ENCODE data around the gene MINDY4B. TPM values are rescaled to one million over a fixed set of nuclear protein-coding genes. Genes with fewer than 3 reads are reported as not detected.

MINDY4B gene
- total and polyA plus RNA-seq, 4 donors: not detected

- peaks cover 0 to 2% (median 0%) of the 10 kb centered on the region in 4 donors for H3K9me3 ChIP-seq (ENCODE audit: control insufficient read depth in 4 of 4, low read length in 3 of 4)
- DNase-seq (ENCODE audit: low spot score): no peak
- H3K4me3 ChIP-seq (ENCODE audit: low read depth in 1 of 3, low read length in 3 of 3): no peak overlapping the region
- 84% methylated on average over 6 of the region's 6 CpGs for WGBS
- no peaks in the 10 kb centered on the region for H3K36me3 ChIP-seq (ENCODE audit: control insufficient read depth in 4 of 4, insufficient read depth in 3 of 4, low read depth in 1 of 4, low read length in 3 of 4)
- no peaks in the 10 kb centered on the region for H3K4me1 ChIP-seq (ENCODE audit: control insufficient read depth in 4 of 4, insufficient read depth in 4 of 4, low read length in 3 of 4)
- no peak overlapping the region for H3K27ac ChIP-seq (ENCODE audit: low read depth in 1 of 2, low read length in 2 of 2)
- H3K9ac ChIP-seq (ENCODE audit: low read depth in 1 of 2, low read length in 2 of 2): no peak overlapping the region
- TF ChIP-seq HNF4A (conservative IDR thresholded peaks at IDR 0.05): no peak
- no peak for TF ChIP-seq MAX (IDR thresholded peaks at IDR 0.05)
- no peak for TF ChIP-seq JUND (IDR thresholded peaks at IDR 0.05)
- no peak for TF ChIP-seq YY1 (IDR thresholded peaks at IDR 0.05)
- no peak for TF ChIP-seq EGR1 (IDR thresholded peaks at IDR 0.05; ENCODE audit: low read depth in 2 of 2)
- no peak for TF ChIP-seq ATF3 (IDR thresholded peaks at IDR 0.05)
- TF ChIP-seq REST (IDR thresholded peaks at IDR 0.05): no peak
- no peak for TF ChIP-seq NR2F2 (IDR thresholded peaks at IDR 0.05)
- H3K27me3 ChIP-seq (ENCODE audit: control insufficient read depth in 4 of 4, insufficient read depth in 4 of 4, low read length in 3 of 4): no peaks in the 10 kb centered on the region
Measured at GRCh38 chr3:150889106-150889505, 16.1 kb downstream of the MINDY4B start.

- Histone ChIP-seq H3K9me3 (ENCODE audit: control insufficient read depth in 4 of 4, low read length in 3 of 4) (peaks cover 0 to 2% (median 0%) of the 10 kb centered on the region in 4 donors), H3K4me1 (ENCODE audit: control insufficient read depth in 4 of 4, insufficient read depth in 4 of 4, low read length in 3 of 4) (no peaks in the 10 kb centered on the region), H3K9ac (ENCODE audit: low read depth in 1 of 2, low read length in 2 of 2) (no peak overlapping the region), H3K27ac (ENCODE audit: low read depth in 1 of 2, low read length in 2 of 2) (no peak overlapping the region), H3K36me3 (ENCODE audit: control insufficient read depth in 4 of 4, insufficient read depth in 3 of 4, low read depth in 1 of 4, low read length in 3 of 4) (no peaks in the 10 kb centered on the region), H3K27me3 (ENCODE audit: control insufficient read depth in 4 of 4, insufficient read depth in 4 of 4, low read length in 3 of 4) (no peaks in the 10 kb centered on the region), H3K4me3 (ENCODE audit: low read depth in 1 of 3, low read length in 3 of 3) (no peak overlapping the region)
- no peak for DNase-seq (ENCODE audit: low spot score)
- TF ChIP-seq HNF4G (IDR thresholded peaks at IDR 0.05) (no peak), GABPA (IDR thresholded peaks at IDR 0.05 in 1 of 2, conservative IDR thresholded peaks at IDR 0.05 in 1 of 2) (no peak), EGR1 (IDR thresholded peaks at IDR 0.05; ENCODE audit: low read depth in 2 of 2) (no peak), CTCF (IDR thresholded peaks at IDR 0.05; ENCODE audit: low read depth, low read length, missing input control) (no peak), HNF4A (conservative IDR thresholded peaks at IDR 0.05) (no peak), ATF3 (IDR thresholded peaks at IDR 0.05) (no peak), MAX (IDR thresholded peaks at IDR 0.05) (no peak), FOXA2 (IDR thresholded peaks at IDR 0.05) (no peak), REST (IDR thresholded peaks at IDR 0.05) (no peak), RXRA (IDR thresholded peaks at IDR 0.05) (no peak), SP1 (IDR thresholded peaks at IDR 0.05) (no peak), TAF1 (conservative IDR thresholded peaks at IDR 0.05) (no peak)
- 91% methylated on average over 2 of the region's 2 CpGs for WGBS
Measured at GRCh38 chr3:150887031-150887430, 18.2 kb downstream of the MINDY4B start.
